Measurements from ENCODE around the gene SLC25A12.
"Not testable (repeated sequence)": the region's sequence is repeated elsewhere in the genome, so short reads cannot be mapped to it uniquely, and the experiment has no call there.

Gene SLC25A12, protein sequence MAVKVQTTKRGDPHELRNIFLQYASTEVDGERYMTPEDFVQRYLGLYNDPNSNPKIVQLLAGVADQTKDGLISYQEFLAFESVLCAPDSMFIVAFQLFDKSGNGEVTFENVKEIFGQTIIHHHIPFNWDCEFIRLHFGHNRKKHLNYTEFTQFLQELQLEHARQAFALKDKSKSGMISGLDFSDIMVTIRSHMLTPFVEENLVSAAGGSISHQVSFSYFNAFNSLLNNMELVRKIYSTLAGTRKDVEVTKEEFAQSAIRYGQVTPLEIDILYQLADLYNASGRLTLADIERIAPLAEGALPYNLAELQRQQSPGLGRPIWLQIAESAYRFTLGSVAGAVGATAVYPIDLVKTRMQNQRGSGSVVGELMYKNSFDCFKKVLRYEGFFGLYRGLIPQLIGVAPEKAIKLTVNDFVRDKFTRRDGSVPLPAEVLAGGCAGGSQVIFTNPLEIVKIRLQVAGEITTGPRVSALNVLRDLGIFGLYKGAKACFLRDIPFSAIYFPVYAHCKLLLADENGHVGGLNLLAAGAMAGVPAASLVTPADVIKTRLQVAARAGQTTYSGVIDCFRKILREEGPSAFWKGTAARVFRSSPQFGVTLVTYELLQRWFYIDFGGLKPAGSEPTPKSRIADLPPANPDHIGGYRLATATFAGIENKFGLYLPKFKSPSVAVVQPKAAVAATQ

DNA sequence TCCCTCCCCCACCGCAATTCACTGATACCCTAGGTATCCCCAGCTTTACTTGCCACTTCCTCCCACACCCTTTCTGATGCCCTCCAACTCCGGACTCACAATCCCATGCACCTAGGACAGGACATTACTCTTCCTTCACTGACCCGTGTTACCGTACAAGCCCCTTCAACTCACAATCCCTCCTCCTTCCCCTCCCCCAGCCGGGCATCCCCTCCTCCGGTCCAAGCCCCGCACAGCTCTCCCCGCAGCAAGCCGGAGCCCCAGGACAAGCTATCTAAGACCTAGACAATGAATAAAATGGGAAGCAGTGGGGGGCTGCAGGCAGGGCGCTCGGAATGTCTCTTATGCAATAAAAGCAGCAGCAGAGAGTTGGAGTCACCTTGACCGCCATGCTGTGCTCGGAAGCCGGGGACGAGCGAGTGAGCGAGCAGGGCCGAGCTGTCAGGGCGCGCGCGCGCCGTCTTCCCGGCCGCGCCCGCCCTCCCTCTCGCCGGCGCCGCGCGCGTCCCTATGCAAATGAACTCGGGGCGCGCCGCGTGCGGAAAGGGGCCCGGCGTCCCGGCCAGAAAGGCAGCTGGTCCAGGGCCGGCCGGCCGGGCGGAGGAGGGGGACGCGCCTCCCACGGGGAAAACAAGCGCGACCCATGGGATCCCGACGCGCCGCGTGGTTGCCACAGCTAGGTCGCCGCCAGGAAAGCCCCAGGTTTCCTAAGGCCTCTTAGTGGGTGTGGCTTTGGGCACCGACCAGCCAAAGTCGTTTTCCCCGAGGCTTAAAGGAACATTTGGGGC is at the start of gene SLC25A12:
TSS of gene SLC25A12 (minus strand) at position 421 of the 788 bp plus-strand sequence. CDS start at position 391, 30 bp downstream.
- peak; percentile 67 to 86 for DNase-seq

GRCh38 chr2:171941316-171941699 is 47.3 kb upstream of the SLC25A12 start:
- no peak for DNase-seq

- DNase-seq, result no peak
Measured at GRCh38 chr2:171939743-171940071, 45.7 kb upstream of the SLC25A12 start.

- DNase-seq, result no peak
Measured at GRCh38 chr2:171939058-171939742, 45.2 kb upstream of the SLC25A12 start.

GRCh38 chr2:171930385-171930784 is 36.3 kb upstream of the SLC25A12 start:
- no peak for DNase-seq

DNA sequence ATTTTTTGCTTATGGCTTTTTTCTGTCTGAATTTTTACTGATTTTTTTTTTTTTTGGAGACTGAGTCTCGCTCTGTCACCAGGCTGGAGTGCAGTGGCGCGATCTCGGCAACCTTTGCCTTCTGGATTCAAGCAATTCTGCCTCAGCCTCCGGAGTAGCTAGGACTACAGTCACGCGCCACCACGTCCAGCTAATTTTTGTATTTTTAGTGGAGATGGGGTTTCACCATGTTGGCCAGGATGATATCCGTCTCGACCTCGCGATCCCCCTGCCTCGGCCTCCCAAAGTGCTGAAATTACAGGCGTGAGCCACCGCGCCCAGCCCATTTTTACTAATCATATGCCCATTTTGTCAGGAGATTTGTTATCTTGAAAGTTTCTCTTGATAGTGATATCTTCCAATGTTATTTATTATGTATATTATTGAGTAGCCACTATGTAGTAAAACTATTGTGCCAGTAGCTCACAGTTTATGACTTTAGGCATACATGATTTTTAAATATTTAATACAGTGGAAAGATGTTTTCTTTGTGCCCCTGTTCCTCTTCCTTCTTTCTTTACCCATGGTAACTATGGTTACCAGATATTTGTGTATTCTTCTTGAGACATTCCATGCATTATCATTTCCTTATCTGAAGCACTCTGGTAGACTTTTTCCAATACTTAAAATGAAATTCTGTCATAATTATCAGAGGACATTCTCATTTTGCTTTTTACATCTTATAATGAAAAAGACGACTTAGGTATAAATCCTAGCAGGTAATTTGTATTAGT is 30.3 kb upstream of the SLC25A12 start:
- no peak for DNase-seq

DNA sequence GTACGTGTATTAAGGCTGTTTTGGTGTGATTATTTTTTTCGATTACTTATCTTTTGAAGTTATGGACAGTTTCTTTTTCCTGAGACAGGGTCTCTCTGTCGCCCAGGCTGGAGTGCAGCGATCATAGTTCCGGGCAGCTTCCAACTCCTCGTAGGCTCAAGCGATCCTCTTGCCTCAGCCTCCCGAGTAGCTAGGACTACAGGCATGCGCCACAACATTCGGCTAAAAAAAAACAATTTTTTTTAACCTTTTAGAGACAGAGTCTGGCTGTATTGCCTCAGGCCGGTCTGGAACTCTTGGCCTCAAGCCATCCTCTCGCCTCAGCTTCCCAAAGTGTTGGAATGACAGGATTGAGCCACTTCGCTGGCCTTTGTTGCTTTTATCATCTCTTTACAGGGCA is 29.2 kb upstream of the SLC25A12 start:
- DNase-seq, result no peak

DNA sequence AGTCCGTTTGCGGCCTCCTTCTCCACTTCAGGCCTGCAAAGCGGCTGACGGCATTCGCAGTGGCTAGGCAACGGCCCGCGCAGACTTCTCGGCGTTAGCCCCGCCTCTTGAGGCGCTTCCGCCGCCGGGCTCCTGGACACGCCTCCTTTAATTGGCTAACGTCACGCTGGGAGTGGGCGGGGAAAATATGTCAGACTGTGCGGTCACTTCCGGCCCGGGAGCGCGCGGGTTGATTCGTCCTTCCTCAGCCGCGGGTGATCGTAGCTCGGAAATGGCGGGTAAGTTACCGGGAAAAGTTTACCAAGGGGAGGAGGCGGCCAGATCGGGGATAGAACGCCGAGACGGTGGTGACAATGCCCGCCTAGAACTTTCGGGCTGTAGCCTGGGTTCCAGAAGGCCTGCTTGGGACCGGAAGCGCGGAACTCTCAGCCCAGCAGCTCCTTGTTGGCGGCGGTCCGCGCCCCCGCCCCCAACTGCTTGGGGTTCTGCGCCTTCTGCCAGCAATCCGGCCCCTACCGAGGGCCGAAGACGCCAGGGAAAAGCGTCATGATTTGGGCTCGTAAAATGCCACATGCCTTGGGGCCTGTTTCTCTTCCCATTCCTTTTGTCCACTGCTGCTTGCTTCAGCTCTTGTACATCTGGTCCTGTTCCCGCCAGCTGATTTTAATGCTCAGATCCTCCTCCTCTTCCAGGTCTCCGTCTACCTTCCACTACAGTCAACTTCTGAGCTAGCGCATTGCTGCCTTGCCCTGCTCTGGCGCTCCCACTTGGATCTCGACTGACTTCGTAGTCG is 28.4 kb upstream of the SLC25A12 start, which contains the start of gene HAT1:
TSS of gene HAT1 (plus strand) at position 232 of the 793 bp plus-strand sequence. CDS start at position 272, 40 bp downstream.
- peak; percentile 97 to 98 for DNase-seq

GRCh38 chr2:171921970-171922229 is 27.9 kb upstream of the SLC25A12 start:
- DNase-seq, result no peak

DNA sequence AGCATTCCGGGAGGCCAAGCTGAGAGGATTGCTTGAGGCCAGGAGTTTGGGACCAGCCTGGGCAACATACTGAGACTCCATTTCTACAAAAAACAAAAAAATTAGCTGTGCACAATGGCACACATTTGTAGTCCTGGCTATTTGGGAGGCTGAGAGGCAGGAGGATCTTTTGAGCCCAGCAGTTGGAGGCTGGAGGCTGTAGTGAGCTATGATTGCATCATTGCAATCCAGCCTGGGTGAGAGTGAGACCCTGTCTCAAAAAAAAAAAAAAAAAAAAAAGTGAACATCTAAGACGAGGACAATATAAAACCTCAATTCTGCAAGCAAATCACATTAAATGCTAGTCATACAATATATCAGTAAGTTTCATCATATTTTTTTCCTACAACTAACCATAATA is 25.4 kb upstream of the SLC25A12 start:
- DNase-seq, result no peak

- DNase-seq, result no peak
Measured at GRCh38 chr2:171913517-171913916, 19.5 kb upstream of the SLC25A12 start.

DNA sequence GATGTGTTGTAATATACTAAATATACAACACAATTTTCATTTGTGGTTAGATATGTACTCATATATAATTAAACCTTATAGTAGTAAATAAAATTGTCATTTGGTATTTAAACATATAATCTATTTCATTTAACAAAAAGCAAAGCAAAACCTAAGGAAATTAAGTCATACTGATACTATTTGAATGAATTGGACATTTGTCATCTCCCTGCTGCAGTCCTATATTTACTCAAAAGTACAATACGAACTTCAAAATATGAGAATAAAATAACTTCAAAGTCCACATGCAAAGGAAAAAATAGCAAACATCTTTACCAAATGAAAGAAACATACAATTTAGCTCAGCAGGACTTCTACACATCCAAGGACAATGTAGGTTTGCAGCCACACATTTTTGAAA is 16.4 kb upstream of the SLC25A12 start:
- DNase-seq, result no peak

DNA sequence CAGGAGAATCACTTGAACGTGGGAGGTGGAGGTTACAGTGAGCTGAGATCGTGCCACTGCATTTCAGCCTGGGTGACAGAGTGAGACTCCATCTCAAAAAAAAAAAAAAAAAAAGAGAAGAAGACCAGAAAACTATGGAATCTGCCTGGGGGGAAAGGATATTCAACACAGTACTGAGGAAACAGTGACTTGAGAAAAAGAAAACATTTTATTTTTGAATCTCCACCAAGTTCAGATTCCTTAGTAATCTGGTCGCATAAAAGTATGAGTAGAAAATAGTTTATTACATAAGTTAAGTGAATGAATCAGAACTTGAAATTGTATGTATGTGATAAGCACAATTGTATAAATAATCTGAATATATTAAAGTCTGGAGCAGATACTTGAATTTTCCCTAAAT is 15.2 kb upstream of the SLC25A12 start:
- no peak for DNase-seq

DNA sequence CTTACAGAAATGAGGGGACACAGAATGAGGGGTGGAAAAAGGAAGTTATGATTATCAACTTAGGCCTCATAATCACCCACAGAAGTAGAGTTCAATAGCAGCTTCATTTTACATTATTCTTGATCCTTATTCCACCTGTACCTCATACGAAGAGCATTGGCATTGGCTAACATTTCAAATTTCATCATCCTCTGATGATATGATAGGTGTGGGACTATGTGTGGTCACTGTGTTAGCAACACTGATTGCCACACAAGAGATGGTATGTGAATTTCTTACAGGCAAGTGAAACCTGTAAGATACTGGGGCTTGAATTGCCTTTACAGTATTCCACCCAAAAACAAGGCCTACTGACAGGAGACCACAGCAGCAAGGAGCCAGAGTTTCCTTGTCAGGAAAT is 14.2 kb upstream of the SLC25A12 start:
- DNase-seq, result no peak

- DNase-seq, result no peak
Measured at GRCh38 chr2:171902840-171903420, 8.9 kb upstream of the SLC25A12 start.

DNA sequence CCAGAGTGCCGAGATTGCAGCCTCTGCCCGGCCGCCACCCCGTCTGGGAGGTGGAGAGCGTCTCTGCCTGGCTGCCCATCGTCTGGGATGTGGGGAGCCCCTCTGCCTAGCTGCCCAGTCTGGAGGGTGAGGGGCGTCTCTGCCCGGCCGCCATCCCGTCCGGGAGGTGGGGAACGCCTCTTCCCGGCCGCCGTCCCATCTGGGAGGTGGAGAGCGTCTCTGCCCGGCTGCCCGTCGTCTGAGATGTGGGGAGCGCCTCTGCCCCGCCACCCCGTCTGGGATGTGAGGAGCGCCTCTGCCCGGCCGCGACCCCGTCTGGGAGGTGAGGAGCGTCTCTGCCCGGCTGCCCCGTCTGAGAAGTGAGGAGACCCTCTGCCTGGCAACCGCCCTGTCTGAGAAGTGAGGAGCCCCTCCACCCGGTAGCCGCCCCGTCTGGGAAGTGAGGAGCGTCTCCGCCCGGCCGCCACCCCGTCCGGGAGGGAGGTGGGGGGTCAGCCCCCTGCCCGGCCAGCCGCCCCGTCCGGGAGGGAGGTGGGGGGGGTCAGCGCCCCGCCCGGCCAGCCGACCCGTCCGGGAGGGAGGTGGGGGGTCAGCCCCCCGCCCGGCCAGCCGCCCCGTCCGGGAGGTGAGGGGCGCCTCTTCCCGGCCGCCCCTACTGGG is 5.7 kb upstream of the SLC25A12 start:
- DNase-seq, result not testable (repeated sequence)

DNA sequence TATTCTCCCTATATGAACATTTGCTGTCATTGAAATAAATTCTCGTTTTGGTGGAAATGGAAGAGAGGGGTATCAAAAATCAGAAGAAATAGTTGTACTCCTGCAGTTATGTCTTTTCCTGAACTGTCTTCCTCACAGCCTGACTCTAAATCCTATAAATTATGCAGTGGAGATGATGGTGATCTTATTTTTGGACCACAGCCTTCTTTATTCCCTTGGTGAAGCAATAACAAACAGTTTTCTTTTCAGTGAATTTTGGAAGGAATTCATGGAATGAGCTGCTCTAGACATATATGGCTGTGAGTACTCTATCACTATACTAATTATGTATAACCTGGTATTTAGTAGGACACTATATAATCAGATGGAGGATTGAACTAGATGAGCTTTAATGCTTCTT is 1.7 kb upstream of the SLC25A12 start:
- DNase-seq, result no peak

DNA sequence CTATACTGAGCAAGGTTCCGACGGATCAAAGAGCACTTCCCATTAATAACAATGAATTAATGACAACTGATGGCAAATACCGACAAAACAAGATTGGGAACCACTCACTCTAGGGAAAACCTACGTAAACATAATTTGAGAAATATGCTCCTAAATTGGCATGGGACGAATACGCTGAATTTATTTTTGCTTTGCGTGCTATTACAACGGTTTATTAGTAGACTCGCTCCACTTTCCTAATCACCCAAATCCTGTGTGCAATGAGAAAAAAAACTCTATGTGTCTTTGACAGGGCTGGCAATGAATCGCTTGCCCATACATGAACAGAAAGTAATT is 536 bp upstream of the SLC25A12 start:
- no peak for DNase-seq

- DNase-seq, result no peak
Measured at GRCh38 chr2:171893196-171893823, 734 bp downstream of the SLC25A12 start.

DNA sequence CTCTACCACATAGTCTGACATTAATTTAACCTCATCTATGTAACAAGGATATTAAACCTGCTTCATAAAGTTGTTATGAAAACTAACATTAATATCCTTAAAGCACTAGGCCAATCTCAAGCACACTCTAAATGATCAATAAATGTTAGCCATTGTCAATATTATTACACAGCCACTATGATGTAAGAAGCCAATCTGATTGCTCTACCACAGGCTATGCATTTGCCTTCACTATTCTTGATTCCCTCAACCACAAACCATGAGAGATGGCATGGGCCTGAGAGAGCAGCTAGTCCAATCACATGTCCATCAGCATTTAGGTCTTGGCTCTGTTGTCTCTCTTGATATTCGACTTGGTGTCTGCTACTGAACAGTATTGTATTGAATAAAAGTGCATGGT is 4.2 kb downstream of the SLC25A12 start:
- no peak for DNase-seq

Data from NCI-H1930 (cell line).